Gastroesophageal sphincter (tissue), 3 donors: ENCODE results near the gene CYP3A7.

ENCODE experiments used
- EP300 ChIP-seq: sonication (generic); formaldehyde crosslinking; IDR thresholded peaks from one replicate; pipeline ENCODE4 v1.6.1; 2017; ENCODE audit warnings: antibody characterized with exemption, mild to moderate bottlenecking
- POLR2AphosphoS5 ChIP-seq: sonication (generic); formaldehyde crosslinking; IDR thresholded peaks from one replicate; pipeline ENCODE4 v1.6.1; 2017; ENCODE audit warnings: antibody characterized with exemption
- TF ChIP-seq, protein P1 (sequence below), 4 experiments: fragments of 200-600 bp in 2 of 4; fragments of 450-650 bp in 2 of 4; sonication (generic) in 1 of 4; IDR thresholded peaks; one replicate each; pipeline ENCODE4 v1.5.1; 2017 to 2019; ENCODE audit warnings: antibody characterized with exemption in 4 of 4, mild to moderate bottlenecking in 2 of 4, moderate library complexity in 2 of 4

DNA sequence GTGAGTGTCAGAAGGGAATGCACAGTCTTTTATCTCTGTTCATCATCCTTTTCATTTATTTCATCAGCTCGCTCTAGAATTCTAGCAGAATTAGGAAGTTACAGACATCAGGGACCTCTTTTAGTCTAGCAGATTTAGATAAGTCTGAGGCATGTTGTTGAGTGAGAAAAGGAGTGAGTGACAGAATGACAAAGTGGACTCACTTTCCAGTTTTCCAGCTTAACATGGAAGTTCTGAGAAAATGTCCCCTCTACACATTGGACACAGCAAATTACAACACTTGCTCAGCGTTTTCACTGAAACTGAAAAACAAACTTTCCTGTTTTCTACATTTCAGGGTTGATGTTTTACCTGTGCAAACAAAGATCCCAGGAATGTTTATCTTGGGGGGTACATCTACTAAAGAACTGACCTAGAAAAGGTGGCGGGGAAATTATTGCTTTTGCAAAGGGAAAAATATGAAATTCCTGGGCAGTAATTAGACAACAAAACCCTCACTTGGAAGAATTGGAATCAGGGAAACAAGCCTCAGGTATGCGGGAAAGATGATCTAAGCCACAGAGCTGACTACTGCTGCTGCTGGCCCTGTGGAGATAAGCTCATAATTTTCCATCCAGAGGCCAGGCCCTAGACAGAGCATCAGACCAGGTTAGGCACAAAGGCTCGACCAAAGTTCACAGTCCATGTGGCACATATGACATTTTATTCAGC lies 40.6 kb downstream of the CYP3A7 start:
- TF ChIP-seq, protein P1, sequence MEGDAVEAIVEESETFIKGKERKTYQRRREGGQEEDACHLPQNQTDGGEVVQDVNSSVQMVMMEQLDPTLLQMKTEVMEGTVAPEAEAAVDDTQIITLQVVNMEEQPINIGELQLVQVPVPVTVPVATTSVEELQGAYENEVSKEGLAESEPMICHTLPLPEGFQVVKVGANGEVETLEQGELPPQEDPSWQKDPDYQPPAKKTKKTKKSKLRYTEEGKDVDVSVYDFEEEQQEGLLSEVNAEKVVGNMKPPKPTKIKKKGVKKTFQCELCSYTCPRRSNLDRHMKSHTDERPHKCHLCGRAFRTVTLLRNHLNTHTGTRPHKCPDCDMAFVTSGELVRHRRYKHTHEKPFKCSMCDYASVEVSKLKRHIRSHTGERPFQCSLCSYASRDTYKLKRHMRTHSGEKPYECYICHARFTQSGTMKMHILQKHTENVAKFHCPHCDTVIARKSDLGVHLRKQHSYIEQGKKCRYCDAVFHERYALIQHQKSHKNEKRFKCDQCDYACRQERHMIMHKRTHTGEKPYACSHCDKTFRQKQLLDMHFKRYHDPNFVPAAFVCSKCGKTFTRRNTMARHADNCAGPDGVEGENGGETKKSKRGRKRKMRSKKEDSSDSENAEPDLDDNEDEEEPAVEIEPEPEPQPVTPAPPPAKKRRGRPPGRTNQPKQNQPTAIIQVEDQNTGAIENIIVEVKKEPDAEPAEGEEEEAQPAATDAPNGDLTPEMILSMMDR (IDR thresholded peaks at IDR 0.05): no peak
- TF ChIP-seq POLR2AphosphoS5 (no peak), EP300 (no peak)
